Brain microvascular endothelial cell (primary cell): ENCODE measurements around the gene EXOC4.
"Not testable (repeated sequence)": the region's sequence is repeated elsewhere in the genome, so short reads cannot be mapped to it uniquely, and the experiment has no call there.

Experiments used
- DNase-seq: peaks from one replicate; pipeline ENCODE4 v3.0.0-alpha.2; 2020
- H3K27ac ChIP-seq: fragments of 250-450 bp; sonication (Bioruptor Pico); 2 replicates; pipeline ENCODE4 v1.5.1; 2020; ENCODE audit warnings: mild to moderate bottlenecking, moderate library complexity
- H3K27me3 ChIP-seq: fragments of 250-450 bp; sonication (Bioruptor Pico); replicated peaks from 2 replicates; pipeline ENCODE4 v1.5.1; 2020; ENCODE audit warnings: mild to moderate bottlenecking
- H3K36me3 ChIP-seq: fragments of 250-450 bp; sonication (Bioruptor Pico); replicated peaks from 2 replicates; pipeline ENCODE4 v1.5.1; 2020; ENCODE audit warnings: mild to moderate bottlenecking
- H3K4me3 ChIP-seq: 2 replicates; pipeline ENCODE4 v1.5.1; 2011; ENCODE audit warnings: low read depth, mild to moderate bottlenecking, control low read depth, low read length, moderate library complexity
- in situ Hi-C: cut with HindIII; loops from 2 replicates; pipeline ENCODE4 v1.10.0; 2017; ENCODE audit warnings: low sequenced_read_pairs, low pct_ligation_motif_present
- TF ChIP-seq, protein P1 (sequence below): IDR thresholded peaks from 2 replicates; pipeline ENCODE4 v1.5.1; 2011; ENCODE audit warnings: low read depth, mild to moderate bottlenecking, moderate library complexity, low read length, control low read depth, inconsistent platforms; ENCODE audit errors: missing control alignments

EXOC4 gene

DNA sequence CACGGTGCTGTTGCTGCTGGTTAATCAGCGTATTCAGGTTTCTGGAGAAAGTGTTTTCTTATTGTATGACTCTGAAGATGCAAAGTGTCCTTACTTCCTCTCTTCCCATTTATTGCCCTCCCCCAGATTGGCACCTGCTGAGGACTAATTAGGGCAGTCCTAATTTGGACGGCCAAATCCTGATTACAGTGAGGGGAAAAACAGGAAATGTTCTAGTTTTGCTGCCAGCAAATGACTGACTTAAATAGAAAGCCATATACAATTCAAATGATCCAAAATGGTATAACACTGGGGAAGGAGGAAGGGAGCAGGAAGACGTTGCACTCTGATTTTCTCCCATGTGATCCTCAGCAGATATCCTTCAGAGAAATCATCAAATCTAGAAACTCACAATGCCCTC is 651.9 kb downstream of the EXOC4 start:
- in situ Hi-C loops, result no loop called here
- Histone ChIP-seq H3K4me3 (no peak overlapping the region), H3K27me3 (no peaks in the 10 kb centered on the region), H3K36me3 (no peaks in the 10 kb centered on the region), H3K27ac (no peak overlapping the region)
- TF ChIP-seq, protein P1, sequence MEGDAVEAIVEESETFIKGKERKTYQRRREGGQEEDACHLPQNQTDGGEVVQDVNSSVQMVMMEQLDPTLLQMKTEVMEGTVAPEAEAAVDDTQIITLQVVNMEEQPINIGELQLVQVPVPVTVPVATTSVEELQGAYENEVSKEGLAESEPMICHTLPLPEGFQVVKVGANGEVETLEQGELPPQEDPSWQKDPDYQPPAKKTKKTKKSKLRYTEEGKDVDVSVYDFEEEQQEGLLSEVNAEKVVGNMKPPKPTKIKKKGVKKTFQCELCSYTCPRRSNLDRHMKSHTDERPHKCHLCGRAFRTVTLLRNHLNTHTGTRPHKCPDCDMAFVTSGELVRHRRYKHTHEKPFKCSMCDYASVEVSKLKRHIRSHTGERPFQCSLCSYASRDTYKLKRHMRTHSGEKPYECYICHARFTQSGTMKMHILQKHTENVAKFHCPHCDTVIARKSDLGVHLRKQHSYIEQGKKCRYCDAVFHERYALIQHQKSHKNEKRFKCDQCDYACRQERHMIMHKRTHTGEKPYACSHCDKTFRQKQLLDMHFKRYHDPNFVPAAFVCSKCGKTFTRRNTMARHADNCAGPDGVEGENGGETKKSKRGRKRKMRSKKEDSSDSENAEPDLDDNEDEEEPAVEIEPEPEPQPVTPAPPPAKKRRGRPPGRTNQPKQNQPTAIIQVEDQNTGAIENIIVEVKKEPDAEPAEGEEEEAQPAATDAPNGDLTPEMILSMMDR, result no peak
- DNase-seq, result no peak

DNA sequence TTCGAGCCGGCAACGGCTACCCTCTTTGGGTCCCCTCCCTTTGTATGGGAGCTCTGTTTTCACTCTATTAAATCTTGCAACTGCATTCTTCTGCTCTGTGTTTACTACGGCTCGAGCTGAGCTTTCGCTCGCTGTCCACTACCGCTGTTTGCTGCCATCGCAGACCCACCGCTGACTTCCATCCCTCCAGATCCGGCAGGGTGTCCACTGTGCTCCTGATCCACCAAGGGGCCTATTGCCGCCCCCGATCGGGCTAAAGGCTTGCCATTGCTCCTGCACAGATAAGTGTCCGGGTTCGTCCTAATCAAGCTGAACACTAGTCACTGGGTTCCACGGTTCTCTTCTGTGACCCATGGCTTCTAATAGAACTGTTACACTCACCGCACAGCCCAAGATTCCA is 653.7 kb downstream of the EXOC4 start:
- H3K4me3 ChIP-seq, in situ Hi-C loops, H3K27me3 ChIP-seq, H3K27ac ChIP-seq, H3K36me3 ChIP-seq, DNase-seq: not testable (repeated sequence)

DNA sequence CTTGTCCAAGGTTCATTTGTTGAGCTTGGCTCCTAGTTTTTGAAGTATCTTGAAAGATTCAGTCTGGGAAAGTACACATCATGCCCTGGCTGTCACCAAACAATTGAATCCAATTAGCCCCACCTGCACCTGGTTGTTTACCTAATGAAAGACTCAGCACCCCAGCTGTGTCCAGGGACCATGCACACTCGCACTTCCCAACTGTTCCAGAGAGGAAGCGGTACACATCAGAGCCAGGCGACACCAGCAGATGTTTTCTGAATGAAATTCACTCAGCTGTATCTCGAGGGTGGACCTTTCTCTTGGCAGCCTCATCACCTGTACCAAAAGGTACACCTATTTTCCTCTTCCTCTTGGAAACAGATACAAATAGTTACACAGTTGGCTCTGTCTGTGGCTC is 657.9 kb downstream of the EXOC4 start:
- Histone ChIP-seq H3K27ac (no peak overlapping the region), H3K27me3 (no peaks in the 10 kb centered on the region), H3K36me3 (no peaks in the 10 kb centered on the region), H3K4me3 (no peak overlapping the region)
- no peak for DNase-seq
- in situ Hi-C loops, result no loop called here
- TF ChIP-seq, protein P1, result no peak

DNA sequence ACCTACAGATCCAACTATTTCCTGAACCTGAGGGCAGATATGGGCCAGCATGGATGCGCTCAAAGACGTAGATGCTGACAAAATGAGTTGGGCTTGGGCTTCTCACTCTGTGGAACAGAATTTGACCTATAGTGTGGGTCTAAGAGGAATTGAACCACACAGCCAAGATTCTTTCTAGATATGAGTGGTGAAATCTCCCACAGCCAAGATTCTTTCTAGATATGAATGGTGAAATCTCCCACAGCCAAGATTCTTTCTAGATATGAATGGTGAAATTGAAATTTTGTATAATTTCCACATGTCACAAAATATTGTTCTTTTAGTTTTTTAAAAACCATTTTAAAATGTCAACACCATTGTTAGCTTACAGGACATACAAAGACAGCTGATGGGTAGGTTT is 658.8 kb downstream of the EXOC4 start:
- H3K27ac ChIP-seq, result no peak overlapping the region
- H3K36me3 ChIP-seq, result no peaks in the 10 kb centered on the region
- H3K4me3 ChIP-seq, result no peak overlapping the region
- no peak for DNase-seq
- in situ Hi-C loops, result no loop called here
- H3K27me3 ChIP-seq, result no peaks in the 10 kb centered on the region
- TF ChIP-seq, protein P1, result no peak

DNA sequence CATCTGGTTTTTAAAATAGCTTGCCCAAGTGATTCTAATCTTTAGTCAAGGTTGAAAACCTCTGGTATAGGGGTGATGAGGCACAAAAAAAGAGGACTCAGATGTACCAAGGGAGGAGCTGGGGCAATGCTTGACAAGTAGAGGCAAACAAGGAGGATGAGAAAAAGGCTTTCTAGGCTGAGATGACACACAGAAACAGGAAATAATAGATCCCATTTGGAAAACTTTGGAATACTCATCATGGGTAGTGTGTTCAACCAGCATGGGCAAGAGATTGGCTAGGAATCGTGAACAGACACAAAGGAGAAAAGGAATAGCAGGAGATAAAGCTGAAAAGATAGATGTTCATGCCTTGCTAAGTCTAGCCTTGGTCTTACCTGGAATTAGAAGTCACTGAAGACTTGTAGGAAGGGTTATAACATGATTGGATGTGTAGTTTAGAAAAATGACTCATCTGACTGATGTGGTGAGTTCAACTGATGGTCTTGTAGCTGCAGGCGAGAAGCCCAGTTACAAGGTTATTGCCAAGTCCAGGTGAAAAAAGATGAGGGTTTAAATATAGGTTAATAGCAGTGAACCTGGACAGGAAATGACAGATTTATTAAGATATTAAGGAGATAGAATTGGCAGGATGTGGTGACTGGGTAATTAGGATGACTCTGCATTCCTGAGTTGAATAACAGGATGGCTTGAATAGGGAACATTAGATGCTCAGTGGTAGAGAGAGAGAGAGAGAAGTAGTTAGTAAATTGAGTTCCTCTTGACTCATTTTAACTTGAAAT is 660.2 kb downstream of the EXOC4 start:
- in situ Hi-C loops, result no loop called here
- Histone ChIP-seq H3K36me3 (no peaks in the 10 kb centered on the region), H3K27ac (no peak overlapping the region), H3K27me3 (no peaks in the 10 kb centered on the region), H3K4me3 (no peak overlapping the region)
- DNase-seq, result peak; percentile 2
- TF ChIP-seq, protein P1, result no peak

DNA sequence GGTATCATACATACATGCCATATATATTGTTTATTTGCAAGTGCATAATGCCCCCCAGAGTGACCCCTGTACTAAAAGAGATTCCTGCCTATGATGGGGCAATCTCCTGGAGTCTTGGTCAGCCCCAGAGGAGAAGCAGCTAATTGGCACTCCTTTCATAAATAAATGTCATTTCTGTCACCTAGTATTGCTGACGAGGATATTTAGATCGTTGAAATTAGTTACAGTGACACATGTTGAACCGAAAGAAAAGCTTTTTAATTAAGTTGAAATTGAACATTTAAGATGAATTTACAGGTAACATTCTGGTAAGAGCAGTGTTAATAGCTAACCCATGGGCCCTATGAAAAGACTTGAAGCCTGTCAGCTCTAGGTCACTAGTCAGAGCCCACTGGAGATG is 663.7 kb downstream of the EXOC4 start:
- Histone ChIP-seq H3K27me3 (no peaks in the 10 kb centered on the region), H3K36me3 (no peaks in the 10 kb centered on the region), H3K27ac (no peak overlapping the region), H3K4me3 (no peak overlapping the region)
- in situ Hi-C loops, result no loop called here
- DNase-seq, result no peak
- TF ChIP-seq, protein P1, result no peak
